Pancreas (tissue), 10 donors: Measurements from ENCODE around the gene SERPIND1. TPM values are rescaled to one million over a fixed set of nuclear protein-coding genes. Genes with fewer than 3 reads are reported as not detected.

Experiments
- ATAC-seq, 4 donors: fragments of 200-7000 bp; cut with Tn5 transposase; one replicate each; pipeline versions ENCODE4 v1.8.0 to v1.9.1; 2020; ENCODE audit warnings: mild to moderate bottlenecking in 4 of 4, moderate library complexity in 4 of 4
- DNase-seq, 6 donors: peaks; one replicate each; pipeline ENCODE4 v3.0.0-alpha.2; 2020
- FAIRE-seq: peaks from 2 replicates; lab custom pipeline; 2012; peaks lifted over from hg19 to GRCh38; lab: Jason Lieb, UNC
- H3K27ac ChIP-seq, 4 donors: fragments of 200-600 bp; sonication (generic); 1 replicate in 3 of 4; 2 replicates in 1 of 4; pipeline versions ENCODE4 v1.5.0 to v1.8.0; 2020
- H3K27me3 ChIP-seq, 4 donors: fragments of 200-600 bp; one replicate each; pipeline ENCODE4 v1.8.0; 2021
- H3K36me3 ChIP-seq, 3 donors: fragments of 200-600 bp; sonication (generic) in 1 of 3; one replicate each; pipeline versions ENCODE4 v1.5.0 to v1.8.0; 2020 to 2021
- H3K4me1 ChIP-seq, 3 donors: fragments of 200-600 bp; one replicate each; pipeline ENCODE4 v1.8.0; 2021
- H3K4me3 ChIP-seq, 4 donors: fragments of 200-600 bp; sonication (generic) in 2 of 4; one replicate each; pipeline versions ENCODE4 v1.5.0 to v1.8.0; 2020 to 2021
- H3K9me3 ChIP-seq, 4 donors: fragments of 200-600 bp; one replicate each; pipeline ENCODE4 v1.8.0; 2021
- CTCF ChIP-seq, 4 donors: fragments of 200-600 bp; sonication (generic) in 3 of 4; IDR thresholded peaks; one replicate each; pipeline versions ENCODE4 v1.5.0 to v1.8.0; 2021; ENCODE audit warnings: antibody characterized with exemption in 4 of 4
- WGBS, 2 donors: extraction: QIAGEN DNeasy Blood & Tissue Kit; methylation state at CpG; one replicate each; pipeline ENCODE4 v1.1.7; 2013; 5-methylcytosine and 5-hydroxymethylcytosine counted together
- intact Hi-C, 3 donors: fragments of 100-400 bp; cut with DNase I; formaldehyde crosslinking; loops; one replicate each; pipeline versions ENCODE4 v1.11.1 to v1.14.2; 2022
- polyA plus RNA-seq, 2 donors: library from polyadenylated mRNA; stranded (reverse); fragments of 200-250 nt; gene quantifications; one replicate each; pipeline ENCODE4 v1.2.3, GENCODE V29; 2013
- total RNA-seq, 6 donors: library from RNA; stranded (reverse); fragmentation: NEBNext Ultra II Directional in 4 of 6; extraction: Animal tissue kit (Norgen Biotek cat#: 25700) in 4 of 6; gene quantifications; one replicate each; pipeline versions ENCODE4 v1.2.1 to v1.2.4, GENCODE V29; 2021 to 2023
- donor health status: healthy with polysubstance abuse.
- donor health status: DM: no; HTN: no; CAD: no; lungs with moderate emphysema.
- donor health status: DM: no; HTN: no; CAD: no.
- donor health status: control.
- donor health status: control.
- donor health status: Bipolar disorder and iron deficiency.
- donor health status: DM: yes; HTN: yes; CAD: no.
- donor health status: DM: no; HTN: no; CAD: no.
- donor health status: DM: no; HTN: no; CAD: no.
- donor health status: DM: yes; HTN: yes; CAD: no.

The SERPIND1 gene
- total and polyA plus RNA-seq, 8 donors: 0.09 to 0.35 (median 0.21) TPM; not detected in 1

GRCh38 chr22:20774882-20775281, 969 bp downstream of the SERPIND1 start:
- no peak for DNase-seq
- Histone ChIP-seq H3K27ac (no peak overlapping the region), H3K27me3 (no peaks in the 10 kb centered on the region), H3K36me3 (no peaks in the 10 kb centered on the region), H3K4me1 (peaks cover 5 to 25% (median 5%) of the 10 kb centered on the region in 3 donors), H3K4me3 (no peak overlapping the region), H3K9me3 (no peaks in the 10 kb centered on the region)
- no peak for ATAC-seq
- TF ChIP-seq CTCF (IDR thresholded peaks at IDR 0.05): no peak
- no peak for FAIRE-seq
- intact Hi-C loops: no loop called here
- WGBS, 2 donors: 93 to 100% methylated on average over 4 of the region's 4 CpGs

- Histone ChIP-seq H3K4me1 (peaks cover 5 to 25% (median 5%) of the 10 kb centered on the region in 3 donors), H3K9me3 (no peaks in the 10 kb centered on the region), H3K27ac (no peak overlapping the region), H3K27me3 (no peaks in the 10 kb centered on the region), H3K36me3 (no peaks in the 10 kb centered on the region), H3K4me3 (no peak overlapping the region)
- FAIRE-seq: no peak
- intact Hi-C loops: no loop called here
- DNase-seq: no peak
- TF ChIP-seq CTCF (IDR thresholded peaks at IDR 0.05): no peak
- no peak for ATAC-seq
- 70 to 83% methylated on average over 4 of the region's 4 CpGs for WGBS, 2 donors
These were observed 1.5 kb downstream of the SERPIND1 start for GRCh38 chr22:20775342-20775895.

GRCh38 chr22:20776624-20777405, 2.9 kb downstream of the SERPIND1 start:
- WGBS, 2 donors: 91 to 92% methylated on average over 17 of the region's 17 CpGs
- H3K4me1 ChIP-seq: peaks cover 5 to 25% (median 5%) of the 10 kb centered on the region in 3 donors
- H3K4me3 ChIP-seq: no peak overlapping the region
- FAIRE-seq (no peak), DNase-seq (no peak), ATAC-seq (peak in 1 of 4 donors; percentile 5)
- intact Hi-C loops: no loop called here
- H3K9me3 ChIP-seq: no peaks in the 10 kb centered on the region
- no peak for TF ChIP-seq CTCF (IDR thresholded peaks at IDR 0.05)
- H3K27me3 ChIP-seq: no peaks in the 10 kb centered on the region
- no peaks in the 10 kb centered on the region for H3K36me3 ChIP-seq
- peak overlapping the region in 1 of 4 donors; percentile 30 for H3K27ac ChIP-seq

- 77 to 81% methylated on average over 10 of the region's 10 CpGs for WGBS, 2 donors
- H3K4me3 ChIP-seq: no peak overlapping the region
- H3K4me1 ChIP-seq: peaks cover 5 to 25% (median 5%) of the 10 kb centered on the region in 3 donors
- peak; percentile 86 to 92 (median 90) for ATAC-seq
- H3K27me3 ChIP-seq: no peaks in the 10 kb centered on the region
- TF ChIP-seq CTCF (IDR thresholded peaks at IDR 0.05): no peak
- peak in 2 of 6 donors; percentile 33 to 35 for DNase-seq
- H3K27ac ChIP-seq: peak overlapping the region in 2 of 4 donors; percentile 30 to 54
- peak; percentile 41 for FAIRE-seq
- H3K36me3 ChIP-seq: no peaks in the 10 kb centered on the region
- H3K9me3 ChIP-seq: no peaks in the 10 kb centered on the region
- intact Hi-C loops: no loop called here
These were observed 3.7 kb downstream of the SERPIND1 start for GRCh38 chr22:20777420-20778177.
